GM21723 (cell line): ENCODE data around the gene SOX6.
"Not testable (repeated sequence)": the region's sequence is repeated elsewhere in the genome, so short reads cannot be mapped to it uniquely, and the experiment has no call there.

Experiments used
- ATAC-seq: cut with Tn5 transposase; IDR thresholded peaks from one replicate; pipeline ENCODE4 v1.9.1; 2021; ENCODE audit warnings: mild to moderate bottlenecking, moderate library complexity; ENCODE audit not compliant: unreplicated experiment

SOX6 gene

GRCh38 chr11:16157327-16157726 lies 199.0 kb downstream of the SOX6 start:
- ATAC-seq = no peak

- ATAC-seq = no peak
Measured at GRCh38 chr11:16155448-16155847, 200.9 kb downstream of the SOX6 start.

- ATAC-seq = no peak
Measured at GRCh38 chr11:16154715-16155396, 201.5 kb downstream of the SOX6 start.

GRCh38 chr11:16153951-16154350 lies 202.4 kb downstream of the SOX6 start:
- ATAC-seq = no peak

GRCh38 chr11:16151138-16151537 lies 205.2 kb downstream of the SOX6 start:
- ATAC-seq = no peak

GRCh38 chr11:16149476-16149875 lies 206.9 kb downstream of the SOX6 start:
- no peak for ATAC-seq

- ATAC-seq = no peak
Measured at GRCh38 chr11:16148301-16148931, 207.9 kb downstream of the SOX6 start.

GRCh38 chr11:16146980-16147379 lies 209.4 kb downstream of the SOX6 start:
- not testable (repeated sequence) for ATAC-seq

GRCh38 chr11:16141614-16142013 lies 214.7 kb downstream of the SOX6 start:
- not testable (repeated sequence) for ATAC-seq

- ATAC-seq = not testable (repeated sequence)
Measured at GRCh38 chr11:16141162-16141561, 215.2 kb downstream of the SOX6 start.

GRCh38 chr11:16136792-16137390 lies 219.5 kb downstream of the SOX6 start:
- no peak for ATAC-seq

GRCh38 chr11:16133867-16134266 lies 222.5 kb downstream of the SOX6 start:
- ATAC-seq = no peak

- no peak for ATAC-seq
Measured at GRCh38 chr11:16127732-16128131, 228.6 kb downstream of the SOX6 start.

- no peak for ATAC-seq
Measured at GRCh38 chr11:16126362-16126761, 230.0 kb downstream of the SOX6 start.

- ATAC-seq = no peak
Measured at GRCh38 chr11:16125796-16126195, 230.6 kb downstream of the SOX6 start.

GRCh38 chr11:16124390-16124789 lies 232.0 kb downstream of the SOX6 start:
- no peak for ATAC-seq

GRCh38 chr11:16121853-16122252 lies 234.5 kb downstream of the SOX6 start:
- no peak for ATAC-seq

- ATAC-seq = no peak
Measured at GRCh38 chr11:16120008-16120407, 236.3 kb downstream of the SOX6 start.

GRCh38 chr11:16117989-16118756 lies 238.2 kb downstream of the SOX6 start:
- no peak for ATAC-seq

- ATAC-seq = no peak
Measured at GRCh38 chr11:16114978-16115871, 241.1 kb downstream of the SOX6 start.

- ATAC-seq = no peak
Measured at GRCh38 chr11:16114431-16114830, 241.9 kb downstream of the SOX6 start.
